BJ (cell line): ENCODE measurements around the gene CAPN14. TPM values are rescaled to one million over a fixed set of nuclear protein-coding genes. Genes with fewer than 3 reads are reported as not detected.

Experiments
- CTCF ChIA-PET: fragments of 350-600 bp; formaldehyde crosslinking; extraction: SDS; loops from one replicate; lab custom pipeline; 2021; ENCODE audit warnings: antibody characterized with exemption, inconsistent platforms; lab: Yijun Ruan, JAX
- POLR2A ChIA-PET: fragments of 300-600 bp; sonication (Branson Sonifier 250); formaldehyde crosslinking; extraction: SDS; loops from one replicate; lab custom pipeline; 2021; ENCODE audit warnings: antibody characterized with exemption; lab: Charles Lee
- DNase-seq: peaks from one replicate; pipeline ENCODE4 v3.0.0-alpha.2; 2011; ENCODE audit warnings: low read depth
- H3K27me3 ChIP-seq: 2 replicates; pipeline ENCODE4 v1.6.0; 2011; ENCODE audit warnings: low read length; ENCODE audit not compliant: control insufficient read depth, insufficient read depth
- H3K36me3 ChIP-seq: 2 replicates; pipeline ENCODE4 v1.5.1; 2011; ENCODE audit warnings: low read length; ENCODE audit not compliant: control insufficient read depth, insufficient read depth
- H3K4me3 ChIP-seq: 2 replicates; pipeline ENCODE4 v1.5.1; 2011; ENCODE audit warnings: low read depth, mild to moderate bottlenecking, control low read depth, low read length
- CTCF ChIP-seq: IDR thresholded peaks from 2 replicates; pipeline ENCODE4 v1.5.1; 2011; ENCODE audit warnings: low read depth, mild to moderate bottlenecking, control low read depth, inconsistent platforms, low read length, moderate library complexity; ENCODE audit not compliant: insufficient read depth
- polyA plus RNA-seq: library from polyadenylated mRNA; depleted of rRNA; stranded (reverse); fragments of >200 nt; gene quantifications from 2 replicates; pipeline ENCODE4 v1.2.3, GENCODE V29; 2011

The CAPN14 gene
- polyA plus RNA-seq, 1 experiment: 0.10 TPM

- ChIA-PET POLR2A (no interaction called here), CTCF (no interaction called here)
Measured at GRCh38 chr2:31249009-31249690, 31.8 kb upstream of the CAPN14 start.

GRCh38 chr2:31248139-31248538, 30.8 kb upstream of the CAPN14 start:
- CTCF ChIA-PET: no interaction called here
- Histone ChIP-seq H3K4me3 (no peak overlapping the region), H3K27me3 (no peaks in the 10 kb centered on the region), H3K36me3 (peaks cover 29% of the 10 kb centered on the region)
- POLR2A ChIA-PET: no interaction called here
- TF ChIP-seq CTCF: no peak
- DNase-seq: no peak

More at GRCh38 chr2:31249009-31249690, 31.8 kb upstream of the CAPN14 start:
- Histone ChIP-seq H3K27me3 (no peaks in the 10 kb centered on the region), H3K4me3 (no peak overlapping the region), H3K36me3 (peaks cover 29% of the 10 kb centered on the region)
- no peak for DNase-seq
- TF ChIP-seq CTCF: no peak

- Histone ChIP-seq H3K36me3 (peaks cover 29% of the 10 kb centered on the region), H3K4me3 (no peak overlapping the region), H3K27me3 (no peaks in the 10 kb centered on the region)
- TF ChIP-seq CTCF: no peak
- CTCF ChIA-PET: no interaction called here
- POLR2A ChIA-PET: no interaction called here
- no peak for DNase-seq
Measured at GRCh38 chr2:31247711-31248110, 30.4 kb upstream of the CAPN14 start.

- POLR2A ChIA-PET: interaction anchor here (0.6 to 1.1 kb wide), 2 partner anchors 9 to 26 kb away, joined by 6 to 8 read pairs; no protein-coding TSS in a partner anchor
- TF ChIP-seq CTCF: no peak
- Histone ChIP-seq H3K36me3 (peaks cover 23% of the 10 kb centered on the region), H3K27me3 (no peaks in the 10 kb centered on the region), H3K4me3 (no peak overlapping the region)
- DNase-seq: no peak
- CTCF ChIA-PET: interaction anchor here (1.0 to 1.1 kb wide), 2 partner anchors 20 to 87 kb away, joined by 3 to 6 read pairs; no protein-coding TSS in a partner anchor
Measured at GRCh38 chr2:31246184-31246852, 29.0 kb upstream of the CAPN14 start.

GRCh38 chr2:31244101-31244500, 26.8 kb upstream of the CAPN14 start:
- no peak for DNase-seq
- ChIA-PET POLR2A (no interaction called here), CTCF (no interaction called here)
- peaks cover 12% of the 10 kb centered on the region for H3K36me3 ChIP-seq
- no peaks in the 10 kb centered on the region for H3K27me3 ChIP-seq
- H3K4me3 ChIP-seq: no peak overlapping the region
- TF ChIP-seq CTCF: no peak
